Germinal center (tissue), 1 donor: ENCODE results near the gene RXYLT1.
"Not testable (repeated sequence)": the region's sequence is repeated elsewhere in the genome, so short reads cannot be mapped to it uniquely, and the experiment has no call there.

ENCODE experiments used
- DNase-seq: peaks from one replicate; pipeline ENCODE4 v3.0.0; 2012; ENCODE audit warnings: mixed read lengths, low spot score

The RXYLT1 gene

DNA sequence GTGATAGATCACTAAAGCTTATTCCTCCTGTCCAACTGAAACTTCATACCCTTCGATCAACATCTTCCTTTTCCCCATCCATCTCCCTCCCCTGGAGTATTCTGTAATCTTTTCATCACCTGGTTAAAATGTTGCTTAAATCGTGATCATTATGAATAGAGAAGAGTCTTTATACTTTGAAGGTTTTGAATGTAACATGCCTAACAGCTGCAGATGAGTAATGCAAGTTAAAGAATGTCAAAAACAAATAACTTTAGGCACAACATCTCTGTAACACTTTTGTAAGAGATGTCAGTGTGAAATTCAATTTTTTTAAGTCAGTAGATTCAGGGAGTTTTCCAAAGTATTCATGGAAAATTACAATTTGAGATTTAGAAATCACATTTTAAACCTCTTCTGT, 25.0 kb downstream of the RXYLT1 start:
- no peak for DNase-seq

DNA sequence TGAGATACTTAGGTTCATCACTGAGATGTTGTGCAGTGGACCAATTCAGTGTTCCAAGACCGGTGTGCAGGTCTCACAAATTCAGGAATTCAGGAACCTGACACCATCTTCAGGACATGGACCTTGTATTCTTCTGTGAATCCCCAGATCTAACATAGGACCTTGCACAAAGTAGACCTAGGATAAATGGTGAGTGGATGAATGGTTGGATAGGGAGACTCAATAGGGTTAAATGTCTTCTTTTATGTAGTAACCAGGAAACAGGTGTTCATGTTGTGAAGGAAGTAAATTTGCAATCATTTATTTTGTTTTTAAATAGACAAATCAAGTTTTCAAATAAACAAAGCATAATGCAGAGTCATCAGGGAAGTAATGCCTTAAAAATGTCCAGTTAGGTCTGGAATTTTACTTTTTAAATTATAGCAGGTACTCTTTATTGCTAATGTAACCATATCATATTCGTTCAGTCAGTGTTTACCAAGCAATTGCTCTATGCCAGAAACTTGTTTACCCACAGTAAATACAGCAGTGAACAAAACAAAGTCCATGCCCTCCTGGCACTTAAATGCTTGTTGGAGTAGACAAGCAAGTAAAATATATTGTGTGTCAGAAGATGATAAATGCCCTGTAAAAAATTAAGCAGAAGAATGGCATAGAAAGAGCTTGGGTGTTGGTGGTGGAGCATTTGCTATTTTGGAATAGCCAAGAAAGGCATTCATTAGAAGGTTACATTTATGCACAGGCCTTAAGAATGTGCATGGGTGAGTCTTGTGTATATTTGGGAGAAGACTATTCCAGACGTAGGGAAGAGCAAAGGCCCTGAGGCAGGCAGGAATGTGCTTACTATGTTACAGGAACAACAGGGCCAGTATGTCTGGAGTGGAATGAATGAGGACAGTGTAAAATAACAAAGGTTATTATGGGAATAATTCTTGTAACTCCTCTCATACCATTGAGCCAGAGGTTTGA, 26.3 kb downstream of the RXYLT1 start:
- DNase-seq = no peak

- DNase-seq = no peak
Measured at GRCh38 chr12:63808631-63809030, 28.9 kb downstream of the RXYLT1 start.

DNA sequence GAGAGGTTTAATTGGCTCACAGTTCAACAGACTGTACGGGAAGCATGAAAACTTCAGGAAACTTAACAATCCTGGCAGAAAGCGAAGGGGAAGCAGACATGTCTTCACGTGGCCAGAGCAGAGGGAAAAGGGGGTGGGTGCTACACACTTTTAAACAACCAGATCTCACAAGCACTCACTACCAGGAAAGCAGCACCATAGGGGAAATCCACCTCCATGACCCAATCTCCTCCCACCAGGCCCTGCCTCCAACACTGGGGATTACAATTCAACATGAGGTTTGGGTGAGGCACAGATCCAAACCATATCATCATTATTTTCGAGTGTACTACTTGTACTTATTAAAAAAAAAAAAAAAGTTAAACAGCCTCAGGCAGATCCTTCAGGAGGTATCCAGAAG, 29.9 kb downstream of the RXYLT1 start:
- no peak for DNase-seq

- no peak for DNase-seq
Measured at GRCh38 chr12:63811334-63811733, 31.6 kb downstream of the RXYLT1 start.

- DNase-seq = no peak
Measured at GRCh38 chr12:63811755-63812154, 32.0 kb downstream of the RXYLT1 start.

DNA sequence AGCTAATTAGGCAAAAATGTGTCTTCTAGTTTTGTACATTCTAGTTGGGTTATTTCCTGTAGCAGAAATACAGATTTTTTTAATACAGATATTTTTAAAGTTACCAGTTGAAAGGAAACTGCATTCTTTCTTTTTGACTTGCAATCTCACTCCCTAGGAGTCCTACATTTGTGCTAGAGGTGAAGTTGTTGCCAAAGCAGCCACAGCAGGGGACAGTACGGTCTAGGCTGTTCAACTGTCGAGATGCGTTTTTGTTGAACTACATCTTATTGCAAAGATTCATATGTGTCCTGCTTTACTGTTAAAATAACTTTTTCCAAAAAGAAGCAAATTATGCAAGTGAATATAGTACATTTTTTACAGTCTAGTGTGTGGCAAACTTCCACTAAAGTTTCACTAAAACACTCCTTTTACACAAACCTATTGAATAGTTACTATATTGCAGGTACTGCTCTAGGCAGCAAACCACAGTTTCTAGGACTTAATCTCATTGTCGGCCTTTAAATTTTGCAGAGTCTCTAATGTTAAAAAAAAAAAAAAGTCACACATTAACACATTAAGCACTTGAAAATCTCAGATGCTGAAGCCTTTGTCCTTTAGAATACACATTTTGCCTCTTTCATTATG, 34.5 kb downstream of the RXYLT1 start:
- DNase-seq = no peak

GRCh38 chr12:63815482-63815852, 35.8 kb downstream of the RXYLT1 start:
- no peak for DNase-seq

GRCh38 chr12:63816031-63816430, 36.3 kb downstream of the RXYLT1 start:
- DNase-seq = no peak

GRCh38 chr12:63820427-63820826, 40.7 kb downstream of the RXYLT1 start:
- no peak for DNase-seq

DNA sequence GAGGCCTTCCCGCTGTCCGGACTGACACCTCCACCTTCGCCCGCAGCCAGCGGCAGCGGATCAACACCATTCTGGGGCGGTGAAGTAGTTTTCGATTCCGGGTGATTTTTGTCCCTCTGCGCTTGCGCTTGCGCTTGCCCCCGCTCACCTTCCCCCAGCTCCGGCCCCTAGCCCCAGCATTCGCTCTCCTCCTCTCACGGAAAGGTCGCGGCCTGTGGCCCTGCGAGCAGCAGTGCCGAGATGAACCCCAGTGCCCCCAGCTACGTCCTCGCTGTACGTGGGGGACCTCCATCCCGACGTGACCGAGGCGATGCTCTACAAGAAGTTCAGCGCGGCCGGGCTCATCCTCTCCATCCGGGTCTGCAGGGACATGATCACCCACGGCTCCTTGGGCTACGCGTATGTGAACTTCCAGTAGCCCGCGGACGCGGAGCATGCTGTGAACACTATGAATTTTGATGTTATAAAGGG, 42.1 kb downstream of the RXYLT1 start:
- DNase-seq = no peak

GRCh38 chr12:63822352-63822751, 42.6 kb downstream of the RXYLT1 start:
- DNase-seq = no peak

GRCh38 chr12:63823040-63823439, 43.3 kb downstream of the RXYLT1 start:
- no peak for DNase-seq

GRCh38 chr12:63826006-63826585, 46.4 kb downstream of the RXYLT1 start:
- peak; percentile 42 for DNase-seq

GRCh38 chr12:63828867-63829266, 49.2 kb downstream of the RXYLT1 start:
- DNase-seq = no peak

- no peak for DNase-seq
Measured at GRCh38 chr12:63836046-63836445, 56.3 kb downstream of the RXYLT1 start.

DNA sequence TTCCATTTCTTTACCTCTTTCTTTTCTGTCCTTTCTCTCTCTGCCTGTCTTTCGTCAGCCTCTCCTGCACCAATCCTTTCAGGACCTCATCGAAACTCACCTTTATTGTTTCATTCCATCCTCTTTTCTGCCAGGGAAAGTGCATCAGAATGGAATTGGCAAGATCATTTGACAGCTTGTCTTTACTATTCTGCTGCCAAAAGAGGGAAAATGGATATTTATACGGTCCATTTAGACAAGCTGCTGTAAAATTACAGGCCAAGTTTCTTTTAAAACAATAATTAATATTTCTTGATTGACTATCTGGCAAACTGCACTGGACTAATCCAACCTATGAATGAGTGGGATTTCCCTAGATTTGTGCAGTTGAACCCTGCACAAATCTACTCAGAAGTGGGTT, 57.2 kb downstream of the RXYLT1 start:
- no peak for DNase-seq

- no peak for DNase-seq
Measured at GRCh38 chr12:63838411-63838810, 58.7 kb downstream of the RXYLT1 start.

DNA sequence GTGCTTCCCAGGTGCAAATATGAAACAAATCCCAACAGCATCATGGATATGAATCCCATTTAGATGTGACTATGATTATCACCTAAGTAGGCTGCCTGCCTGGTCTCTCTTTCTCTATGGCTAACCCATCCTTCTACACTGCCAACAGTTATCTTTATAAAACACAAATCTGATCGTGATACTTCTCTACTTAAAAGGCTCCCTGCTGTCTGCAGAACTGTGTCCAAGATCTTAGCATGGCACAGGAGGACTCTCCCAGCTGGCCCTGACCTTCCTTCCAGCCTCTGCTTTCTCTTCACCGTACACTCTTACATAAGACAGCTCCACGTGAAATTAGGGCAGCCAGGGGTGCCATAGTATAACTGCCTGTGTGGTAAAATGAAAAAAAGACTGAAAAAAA, 61.3 kb downstream of the RXYLT1 start:
- no peak for DNase-seq

DNA sequence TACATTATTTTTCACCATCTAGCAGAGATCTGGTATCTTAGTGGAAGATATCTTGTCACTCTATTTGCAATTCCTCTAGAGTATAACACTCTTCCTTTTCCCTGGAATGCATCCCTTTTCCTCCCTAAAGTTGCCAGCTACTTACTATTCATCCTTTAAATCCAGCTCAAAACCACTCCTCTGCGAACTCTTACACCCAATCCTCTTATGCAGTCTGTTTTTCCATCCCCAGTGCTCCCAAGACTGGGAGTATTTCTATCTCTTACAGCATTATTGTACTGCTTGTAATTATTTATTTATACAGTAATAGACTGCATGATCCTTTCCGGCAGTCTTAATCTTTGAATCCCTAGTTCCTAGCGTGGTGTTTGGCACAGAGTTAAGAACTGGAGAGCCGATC, 61.9 kb downstream of the RXYLT1 start:
- DNase-seq = no peak

GRCh38 chr12:63842750-63843149, 63.0 kb downstream of the RXYLT1 start:
- DNase-seq = not testable (repeated sequence)

DNA sequence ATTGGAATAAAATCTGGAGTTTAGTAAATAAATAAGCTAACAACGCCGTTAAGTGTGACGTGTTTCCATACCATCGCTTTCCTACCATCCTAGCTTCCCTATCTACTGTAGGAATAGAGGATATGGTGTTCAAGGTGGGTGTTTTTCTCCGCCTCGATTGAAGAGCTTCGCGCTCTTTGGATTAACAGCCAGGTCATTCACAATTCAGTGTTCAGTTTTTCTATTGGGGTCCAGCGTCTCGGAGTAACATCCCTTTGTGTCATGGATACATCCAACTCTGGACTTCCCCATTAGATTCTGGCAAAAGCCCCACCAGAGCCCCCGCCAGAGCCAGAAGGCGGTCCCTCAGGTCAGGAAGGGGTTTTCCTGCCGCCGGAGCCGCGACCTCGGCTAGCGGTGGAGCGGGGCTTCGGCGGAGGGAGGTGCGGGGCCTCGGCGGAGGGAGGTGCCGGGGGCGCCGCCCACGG, 63.6 kb downstream of the RXYLT1 start:
- DNase-seq = no peak
